KMS-11 (cell line): ENCODE measurements around the gene RPLP1.

Source experiments
- H2AFZ ChIP-seq: fragments of 200-600 bp; sonication (generic); 2 replicates; pipeline ENCODE4 v1.6.1; 2016; ENCODE audit warnings: antibody characterized with exemption, mixed run types, low read depth
- H3K27ac ChIP-seq: fragments of 200-600 bp; sonication (generic); 2 replicates; pipeline ENCODE4 v1.6.1; 2016; ENCODE audit warnings: mild to moderate bottlenecking, mixed run types
- H3K27me3 ChIP-seq: fragments of 200-600 bp; sonication (generic); 2 replicates; pipeline ENCODE4 v1.6.1; 2017; ENCODE audit warnings: mild to moderate bottlenecking, low read depth, mixed run types, moderate library complexity; ENCODE audit not compliant: insufficient read depth
- H3K36me3 ChIP-seq: fragments of 200-600 bp; sonication (generic); 2 replicates; pipeline ENCODE4 v1.6.1; 2017; ENCODE audit warnings: mild to moderate bottlenecking, mixed run types; ENCODE audit not compliant: insufficient read depth
- H3K4me1 ChIP-seq: fragments of 200-600 bp; sonication (generic); 2 replicates; pipeline ENCODE4 v1.6.1; 2016; ENCODE audit warnings: mild to moderate bottlenecking, low read depth, mixed run types; ENCODE audit not compliant: poor library complexity, severe bottlenecking
- H3K4me2 ChIP-seq: fragments of 200-600 bp; sonication (generic); 2 replicates; pipeline ENCODE4 v1.7.0; 2016; ENCODE audit warnings: mild to moderate bottlenecking, mixed run types
- H3K4me3 ChIP-seq: fragments of 200-600 bp; sonication (generic); IDR thresholded peaks from 2 replicates; pipeline ENCODE4 v1.6.1; 2017; ENCODE audit warnings: low read depth, low read length, mixed read lengths; ENCODE audit not compliant: insufficient read depth
- H3K79me2 ChIP-seq: fragments of 200-600 bp; sonication (generic); 2 replicates; pipeline ENCODE4 v1.6.1; 2016; ENCODE audit warnings: low read depth, mixed run types; ENCODE audit not compliant: insufficient read depth
- H3K9ac ChIP-seq: fragments of 200-600 bp; sonication (generic); 2 replicates; pipeline ENCODE4 v1.6.1; 2016; ENCODE audit warnings: mild to moderate bottlenecking, mixed run types
- H4K20me1 ChIP-seq: fragments of 200-600 bp; sonication (generic); 2 replicates; pipeline ENCODE4 v1.6.1; 2016; ENCODE audit warnings: mild to moderate bottlenecking, mixed run types; ENCODE audit not compliant: insufficient read depth
- TF ChIP-seq, protein P1 (sequence below): fragments of 200-600 bp; sonication (generic); conservative IDR thresholded peaks from 2 replicates; pipeline ENCODE4 v1.6.1; 2017; ENCODE audit warnings: low read depth, mild to moderate bottlenecking, antibody characterized with exemption, low read length, moderate library complexity, mixed read lengths

Gene RPLP1

DNA sequence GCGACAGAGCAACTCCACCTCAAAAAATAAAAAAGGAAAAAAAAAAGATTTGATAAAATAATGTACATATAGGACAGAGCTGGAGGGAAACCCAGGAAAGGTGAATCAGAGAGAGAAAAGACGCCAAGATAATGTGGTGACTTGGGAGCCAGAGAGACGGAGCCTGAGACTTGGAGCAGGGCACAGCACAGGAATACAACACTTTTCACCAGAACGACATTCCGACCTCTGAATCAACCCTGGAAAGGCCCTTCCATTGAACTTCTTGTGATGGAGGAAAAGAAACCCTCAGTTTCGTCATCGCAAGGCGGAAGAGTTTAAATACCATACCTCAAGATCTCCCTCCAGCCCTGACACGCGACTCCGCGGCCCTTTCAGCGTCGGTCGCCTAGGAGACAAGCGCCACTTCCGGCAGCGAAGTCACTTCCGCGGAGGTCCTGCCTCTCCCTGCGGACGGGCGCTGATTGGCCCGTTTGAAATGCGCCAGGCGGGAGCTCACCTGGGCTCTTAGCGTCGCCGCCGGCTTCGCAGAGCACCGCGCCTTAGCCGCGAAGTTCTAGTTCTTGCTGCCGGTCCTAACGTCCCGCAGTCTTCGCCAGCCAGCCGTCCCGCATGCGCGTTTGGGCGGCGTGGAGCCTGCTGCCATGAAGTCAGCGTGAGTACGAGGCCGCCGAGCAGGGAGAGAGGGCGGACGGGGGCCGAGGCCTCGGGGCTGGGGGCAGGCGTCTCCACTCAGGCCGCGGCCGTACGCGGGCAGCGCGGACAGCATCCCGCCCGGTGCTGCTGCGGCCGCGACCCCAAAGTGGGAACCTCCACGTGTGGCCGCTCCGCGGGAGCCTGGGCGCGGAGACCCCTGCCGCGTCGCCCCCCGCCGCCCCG, 38.6 kb upstream of the RPLP1 start, which contains the start of gene KIF23:
KIF23 (plus strand) TSS at position 528 of the 879 bp plus-strand sequence; CDS start at position 645, 117 bp downstream.
- H3K79me2 ChIP-seq, result peaks cover 41% of the 10 kb centered on the region
- peak within 1 kb of the TSS; percentile 58 for H3K27ac ChIP-seq
- H3K4me1 ChIP-seq, result peaks cover 33% of the 10 kb centered on the region
- peaks cover 7% of the 10 kb centered on the region; the same call in 1 of the 2 replicates for H3K36me3 ChIP-seq
- H2AFZ ChIP-seq, result peak within 1 kb of the TSS; percentile 78
- peak within 1 kb of the TSS; percentile 79 for H3K9ac ChIP-seq
- H3K4me3 ChIP-seq, result no peak within 1 kb of the TSS
- TF ChIP-seq, protein P1, sequence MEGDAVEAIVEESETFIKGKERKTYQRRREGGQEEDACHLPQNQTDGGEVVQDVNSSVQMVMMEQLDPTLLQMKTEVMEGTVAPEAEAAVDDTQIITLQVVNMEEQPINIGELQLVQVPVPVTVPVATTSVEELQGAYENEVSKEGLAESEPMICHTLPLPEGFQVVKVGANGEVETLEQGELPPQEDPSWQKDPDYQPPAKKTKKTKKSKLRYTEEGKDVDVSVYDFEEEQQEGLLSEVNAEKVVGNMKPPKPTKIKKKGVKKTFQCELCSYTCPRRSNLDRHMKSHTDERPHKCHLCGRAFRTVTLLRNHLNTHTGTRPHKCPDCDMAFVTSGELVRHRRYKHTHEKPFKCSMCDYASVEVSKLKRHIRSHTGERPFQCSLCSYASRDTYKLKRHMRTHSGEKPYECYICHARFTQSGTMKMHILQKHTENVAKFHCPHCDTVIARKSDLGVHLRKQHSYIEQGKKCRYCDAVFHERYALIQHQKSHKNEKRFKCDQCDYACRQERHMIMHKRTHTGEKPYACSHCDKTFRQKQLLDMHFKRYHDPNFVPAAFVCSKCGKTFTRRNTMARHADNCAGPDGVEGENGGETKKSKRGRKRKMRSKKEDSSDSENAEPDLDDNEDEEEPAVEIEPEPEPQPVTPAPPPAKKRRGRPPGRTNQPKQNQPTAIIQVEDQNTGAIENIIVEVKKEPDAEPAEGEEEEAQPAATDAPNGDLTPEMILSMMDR, result no peak
- peak within 1 kb of the TSS; percentile 97 for H3K4me2 ChIP-seq
- peaks cover 10% of the 10 kb centered on the region; the same call in 1 of the 2 replicates for H4K20me1 ChIP-seq
- no peaks in the 10 kb centered on the region for H3K27me3 ChIP-seq

DNA sequence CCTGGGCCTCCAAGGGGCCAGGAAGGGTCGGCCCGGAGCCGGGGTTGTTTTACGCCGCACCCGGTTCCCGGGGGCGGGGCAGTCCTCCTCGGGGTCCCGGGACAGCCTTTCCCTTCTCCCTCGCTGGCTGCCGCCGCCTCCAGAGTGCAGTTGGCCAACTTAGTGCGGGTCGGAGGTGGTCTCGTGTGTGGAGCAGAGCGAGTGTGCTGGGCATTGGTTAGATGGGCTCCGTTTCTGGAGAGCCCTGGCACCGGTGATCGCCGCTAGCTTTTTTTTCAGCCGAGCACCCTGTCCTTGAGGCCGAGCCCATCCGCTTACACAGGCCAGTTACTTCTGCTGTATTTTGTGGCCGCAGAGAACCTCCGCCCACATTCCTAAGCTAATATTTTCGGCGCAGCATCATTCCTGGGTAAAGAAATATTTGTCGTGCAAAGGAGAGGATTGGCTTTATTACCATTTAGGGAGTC, 37.9 kb upstream of the RPLP1 start:
- Histone ChIP-seq H3K27ac (peak overlapping the region; percentile 58), H3K36me3 (peaks cover 7% of the 10 kb centered on the region; the same call in 1 of the 2 replicates), H3K9ac (peak overlapping the region; percentile 79), H4K20me1 (peaks cover 10% of the 10 kb centered on the region; the same call in 1 of the 2 replicates), H3K4me1 (peaks cover 33% of the 10 kb centered on the region), H3K4me3 (no peak overlapping the region), H3K79me2 (peaks cover 48% of the 10 kb centered on the region), H2AFZ (peak overlapping the region; percentile 78), H3K27me3 (no peaks in the 10 kb centered on the region), H3K4me2 (peak overlapping the region; percentile 97)
- TF ChIP-seq, protein P1, result no peak

DNA sequence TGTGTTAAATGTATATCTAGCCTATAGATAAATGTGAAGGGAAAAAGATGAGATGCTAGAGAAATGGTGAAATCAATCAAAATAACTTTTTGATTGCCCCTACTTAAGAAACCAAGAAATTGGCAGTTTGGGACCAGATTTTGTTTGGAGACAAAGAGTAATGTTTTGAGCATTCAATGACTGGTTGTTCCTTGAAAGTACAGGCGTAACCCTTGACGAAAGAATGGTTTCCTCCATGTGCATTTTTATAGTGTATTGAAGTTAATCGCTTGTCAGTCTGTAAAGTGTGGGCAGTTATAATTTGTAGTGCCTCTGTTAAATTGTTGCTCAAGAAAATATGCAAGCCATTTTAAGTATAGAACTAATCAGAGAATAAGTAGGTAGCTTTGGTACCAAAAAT, 37.2 kb upstream of the RPLP1 start:
- Histone ChIP-seq H3K4me3 (no peak overlapping the region), H4K20me1 (peaks cover 10% of the 10 kb centered on the region; the same call in 1 of the 2 replicates), H3K27me3 (no peaks in the 10 kb centered on the region), H3K36me3 (peaks cover 7% of the 10 kb centered on the region; the same call in 1 of the 2 replicates), H3K9ac (no peak overlapping the region), H2AFZ (no peak overlapping the region), H3K79me2 (peaks cover 52% of the 10 kb centered on the region), H3K27ac (peak overlapping the region; percentile 58), H3K4me2 (peak overlapping the region; percentile 97), H3K4me1 (peaks cover 33% of the 10 kb centered on the region)
- TF ChIP-seq, protein P1, result no peak

DNA sequence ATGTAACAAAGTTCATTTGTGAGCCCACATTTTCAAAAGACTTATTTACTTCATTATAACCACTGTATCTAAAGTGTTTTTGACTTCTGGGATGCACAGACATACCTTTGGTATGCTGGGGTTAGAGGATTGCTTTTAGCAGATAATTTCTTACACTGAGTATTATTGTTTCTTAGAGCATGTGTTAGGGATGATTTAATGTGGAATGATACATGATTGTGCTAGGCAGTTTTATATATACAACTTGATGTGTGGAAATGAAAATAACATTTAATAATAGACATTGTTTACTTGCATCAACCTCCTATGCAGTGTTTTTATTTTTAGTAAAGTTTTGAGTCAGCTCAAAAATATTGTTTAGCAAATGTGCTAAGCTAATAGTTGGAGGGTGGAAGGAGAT, 35.0 kb upstream of the RPLP1 start:
- H3K79me2 ChIP-seq, result peaks cover 52% of the 10 kb centered on the region
- no peak overlapping the region for H3K27ac ChIP-seq
- peaks cover 10% of the 10 kb centered on the region; the same call in 1 of the 2 replicates for H4K20me1 ChIP-seq
- H3K4me1 ChIP-seq, result peaks cover 33% of the 10 kb centered on the region
- TF ChIP-seq, protein P1, result no peak
- no peak overlapping the region for H3K9ac ChIP-seq
- H3K27me3 ChIP-seq, result no peaks in the 10 kb centered on the region
- peaks cover 10% of the 10 kb centered on the region; the same call in 1 of the 2 replicates for H3K36me3 ChIP-seq
- H2AFZ ChIP-seq, result no peak overlapping the region
- no peak overlapping the region for H3K4me2 ChIP-seq
- H3K4me3 ChIP-seq, result no peak overlapping the region
